Esophagus mucosa (tissue), 1 donor: ENCODE measurements around the gene AUH. TPM values are rescaled to one million over a fixed set of nuclear protein-coding genes. Genes with fewer than 3 reads are reported as not detected.
A peak's percentile ranks its signal among the peaks of the same experiment; 100 is the strongest.

Source experiments
- ATAC-seq: fragments of 200-7000 bp; cut with Tn5 transposase; one replicate; pipeline ENCODE4 v1.9.1; 2020
- total RNA-seq: library from RNA; stranded (reverse); gene quantifications from one replicate; pipeline ENCODE4 v1.2.4, GENCODE V29; 2023
- donor health status: DM: yes; HTN: yes; CAD: no.

AUH gene
- total RNA-seq, 1 donor from 2014 or later = 10.4 TPM

DNA sequence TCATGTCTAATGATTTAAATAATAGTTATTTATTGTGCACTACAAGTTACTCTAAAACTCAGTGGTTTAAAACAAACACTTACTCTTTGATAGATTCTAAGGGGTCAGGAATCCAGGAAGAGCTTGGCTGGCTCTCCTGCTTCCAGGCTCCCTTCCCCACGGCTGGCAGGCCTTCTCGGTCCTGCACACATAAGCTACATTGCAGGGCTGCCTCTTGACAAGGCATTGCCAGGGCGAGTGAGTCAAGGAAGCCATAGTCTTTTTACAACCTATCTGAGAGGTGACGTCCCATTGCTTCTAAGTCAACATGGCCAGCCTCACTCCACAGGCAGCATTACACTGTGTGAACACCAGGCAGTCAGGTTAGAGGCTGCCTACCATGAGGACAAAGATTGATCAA lies 119.8 kb downstream of the AUH start:
- no peak for ATAC-seq

DNA sequence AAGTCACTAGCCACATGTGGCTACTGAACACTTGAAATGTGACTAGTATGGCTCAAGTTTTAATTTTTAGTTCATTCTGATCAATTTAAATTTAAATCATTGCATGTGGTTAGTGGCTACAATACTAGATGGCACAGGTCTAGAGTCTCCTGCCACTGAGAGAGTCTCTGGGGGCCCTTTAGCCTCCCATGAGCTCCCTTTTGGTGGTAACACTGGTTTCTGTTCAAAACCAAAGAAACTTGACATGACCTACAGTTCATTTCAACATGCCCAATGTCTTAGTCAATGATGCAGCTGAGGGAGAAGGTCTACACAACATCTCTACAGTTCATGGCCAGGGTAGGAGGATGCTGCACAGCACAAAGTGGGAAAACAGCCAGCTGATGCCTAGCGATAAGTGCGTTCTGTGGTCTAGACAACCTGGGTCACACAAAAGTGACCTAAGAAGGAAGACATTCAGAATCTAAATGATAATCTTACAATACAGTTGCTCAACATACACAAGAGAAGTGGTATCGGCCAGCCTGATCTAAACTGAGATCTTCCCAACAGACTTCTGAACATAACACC lies 121.0 kb downstream of the AUH start:
- ATAC-seq = no peak

DNA sequence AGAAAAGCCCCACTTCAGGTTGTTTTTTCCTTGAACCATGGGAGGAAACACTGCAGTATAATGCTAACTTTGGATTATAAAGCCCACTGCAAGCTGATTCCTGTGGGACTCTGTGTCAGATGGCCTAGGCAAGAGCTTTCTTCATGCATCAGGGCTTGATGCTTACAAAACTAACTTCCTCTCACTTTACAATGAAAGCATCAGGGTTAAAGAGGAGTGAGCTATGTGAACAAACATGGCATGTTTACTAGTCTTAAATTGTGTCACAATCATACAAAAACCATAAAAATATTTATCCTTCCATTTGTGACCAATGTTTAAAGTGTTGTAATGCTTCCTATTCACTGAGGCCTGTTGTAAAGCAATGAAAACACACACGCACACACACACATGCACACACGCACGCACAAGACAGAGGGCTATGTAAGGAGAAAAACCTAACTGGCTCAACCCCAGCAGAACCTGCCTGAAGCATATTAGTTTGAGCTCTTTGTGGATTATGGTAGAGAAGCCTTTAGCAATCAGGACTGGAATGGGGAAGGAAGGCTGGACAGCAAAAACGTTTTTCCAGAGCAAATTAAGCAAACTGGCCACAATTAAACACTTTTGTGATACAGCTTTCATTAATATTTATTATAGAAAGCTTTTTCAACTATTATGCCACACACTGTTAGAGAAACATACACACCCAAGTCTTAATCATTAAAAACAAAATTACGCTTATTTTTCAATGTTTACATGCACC lies 122.2 kb downstream of the AUH start:
- ATAC-seq = no peak

DNA sequence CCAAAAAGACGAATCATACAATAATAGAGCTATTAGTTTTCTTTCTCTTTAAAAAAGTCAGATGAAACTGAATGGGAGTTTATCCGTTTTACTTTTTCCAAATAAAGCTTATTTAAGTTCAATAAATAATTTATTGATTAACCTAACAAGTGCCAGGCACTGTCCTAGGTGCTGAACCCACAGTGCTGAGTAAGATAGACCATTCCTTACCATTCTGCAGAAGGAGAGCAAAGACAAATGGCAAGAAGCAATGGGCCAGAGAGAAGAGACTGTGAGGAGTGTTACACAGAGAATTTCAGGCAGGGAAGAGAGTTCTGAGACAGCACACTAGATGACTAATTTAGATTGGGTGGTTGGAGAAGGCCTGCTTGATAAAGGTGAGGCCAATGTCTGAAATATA lies 127.2 kb downstream of the AUH start:
- ATAC-seq = no peak

DNA sequence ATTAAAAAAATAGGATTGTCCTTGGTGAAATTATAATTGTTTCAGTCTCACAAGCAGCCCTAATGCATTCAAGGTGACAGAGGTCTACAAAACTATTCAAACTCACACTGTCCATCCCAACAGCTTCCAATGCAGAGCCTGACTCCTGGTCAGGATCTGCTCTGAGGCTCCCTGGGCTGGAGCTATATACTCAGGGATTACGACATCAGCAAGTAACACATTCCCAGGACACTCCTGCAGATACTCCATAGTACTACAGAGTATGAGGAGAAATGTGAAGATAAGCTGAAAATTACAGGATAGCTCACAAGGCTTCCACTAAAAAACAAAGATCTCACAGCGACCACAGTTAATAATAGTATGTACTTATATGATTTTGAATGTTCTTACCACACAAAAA lies 130.1 kb downstream of the AUH start:
- no peak for ATAC-seq

DNA sequence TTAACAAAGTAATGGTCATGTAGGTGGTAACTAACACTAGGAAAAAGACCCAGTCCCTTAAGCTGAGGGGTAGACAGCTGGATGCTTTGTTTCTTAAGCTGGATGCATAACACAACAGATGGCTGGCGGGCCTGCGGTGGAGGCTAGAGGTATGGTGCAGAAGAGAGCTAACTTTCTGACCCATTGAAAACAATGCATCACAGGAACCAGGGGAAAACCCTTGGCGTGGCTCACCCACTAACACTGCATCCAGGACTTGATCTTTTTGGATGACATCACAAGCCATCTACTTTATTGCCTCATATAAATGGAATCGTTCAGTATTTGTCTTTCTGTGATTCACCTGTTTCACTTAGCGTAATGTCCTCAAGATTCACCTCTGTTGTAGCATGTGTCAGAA lies 138.7 kb downstream of the AUH start:
- ATAC-seq = peak; percentile 60

DNA sequence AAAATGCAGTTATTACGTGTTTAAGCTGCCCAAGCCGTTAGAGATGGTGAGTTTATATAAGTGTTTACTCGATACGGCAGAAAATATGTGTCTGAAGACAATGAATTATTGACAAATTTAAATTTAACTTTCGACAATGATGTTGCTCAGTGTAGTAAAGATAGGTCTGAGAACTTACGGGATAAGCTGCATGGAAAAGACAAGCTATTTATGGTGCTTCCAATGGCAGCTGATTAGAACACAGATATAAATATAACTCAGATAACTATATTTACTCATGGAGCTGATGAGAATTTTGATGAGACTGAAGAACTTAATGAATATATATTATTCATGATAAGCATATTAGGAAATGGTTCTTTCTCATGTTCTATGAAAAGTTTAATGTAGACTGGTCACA lies 139.3 kb downstream of the AUH start:
- ATAC-seq = no peak

DNA sequence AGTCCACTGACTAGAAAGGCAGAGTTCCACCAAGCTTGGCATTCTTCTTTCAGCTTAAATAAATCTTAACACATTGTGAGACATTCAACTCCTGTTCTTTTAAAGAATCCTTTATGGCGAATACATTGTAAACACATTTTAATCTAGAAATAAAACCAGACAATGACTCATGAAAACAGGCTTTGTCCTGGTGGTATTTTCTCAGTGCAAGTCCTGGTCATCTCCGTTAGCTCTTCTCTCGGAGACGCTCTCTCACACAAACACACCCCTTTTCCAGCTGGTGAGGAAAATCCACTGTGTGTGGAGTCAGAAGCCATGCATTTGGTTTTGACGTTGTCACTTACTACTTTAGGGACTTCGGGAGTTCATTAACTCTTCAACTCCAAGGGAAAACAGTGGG lies 140.4 kb downstream of the AUH start:
- ATAC-seq = no peak

DNA sequence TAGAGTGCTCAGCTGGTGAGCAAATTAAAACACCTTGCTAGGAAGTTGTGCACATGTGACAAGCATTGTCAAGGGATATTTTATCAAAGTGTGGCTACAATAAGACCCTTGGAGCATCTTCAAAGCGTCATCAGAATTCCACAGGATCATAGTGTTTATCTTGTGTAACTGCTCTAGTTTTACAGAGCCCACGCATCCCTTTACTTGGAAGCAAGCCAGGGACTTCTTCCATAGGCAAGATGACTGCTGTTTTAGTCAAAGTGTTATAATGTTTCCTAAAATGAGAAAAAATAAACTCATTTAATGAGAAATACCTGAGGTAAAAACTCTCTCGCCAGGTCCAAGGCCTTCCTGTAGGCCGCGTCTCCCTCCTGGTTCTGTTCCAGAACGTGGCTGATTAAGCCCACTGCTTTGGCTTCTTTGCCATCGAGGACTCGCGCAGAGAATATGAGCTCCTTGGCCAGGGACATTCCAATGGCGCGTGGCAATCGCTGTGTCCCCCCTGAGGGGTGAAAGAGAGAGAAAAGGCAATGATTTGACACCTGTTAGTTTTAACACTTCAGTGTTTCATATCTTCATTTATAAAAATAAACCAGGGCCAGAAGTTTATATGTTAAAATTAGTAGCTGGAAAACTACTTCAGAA lies 141.1 kb downstream of the AUH start:
- no peak for ATAC-seq

DNA sequence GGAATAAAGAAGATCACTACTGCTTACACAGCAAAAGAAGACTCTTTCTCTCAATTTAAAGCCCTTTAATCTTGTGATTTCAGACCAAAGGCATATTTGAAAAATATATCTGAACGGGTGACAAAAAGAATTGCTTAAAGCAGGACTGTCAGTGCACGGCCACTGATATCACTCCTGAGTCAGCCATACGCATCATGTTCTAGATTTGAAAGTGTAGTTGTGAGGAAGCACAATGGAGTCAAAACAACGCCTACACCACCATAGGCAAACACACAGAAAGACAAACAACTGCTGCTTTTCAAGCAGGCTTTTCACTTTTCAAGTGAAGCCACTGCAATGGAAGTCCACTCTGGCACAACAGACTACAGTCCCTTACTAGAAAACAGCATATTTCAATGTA lies 141.7 kb downstream of the AUH start:
- ATAC-seq = no peak

DNA sequence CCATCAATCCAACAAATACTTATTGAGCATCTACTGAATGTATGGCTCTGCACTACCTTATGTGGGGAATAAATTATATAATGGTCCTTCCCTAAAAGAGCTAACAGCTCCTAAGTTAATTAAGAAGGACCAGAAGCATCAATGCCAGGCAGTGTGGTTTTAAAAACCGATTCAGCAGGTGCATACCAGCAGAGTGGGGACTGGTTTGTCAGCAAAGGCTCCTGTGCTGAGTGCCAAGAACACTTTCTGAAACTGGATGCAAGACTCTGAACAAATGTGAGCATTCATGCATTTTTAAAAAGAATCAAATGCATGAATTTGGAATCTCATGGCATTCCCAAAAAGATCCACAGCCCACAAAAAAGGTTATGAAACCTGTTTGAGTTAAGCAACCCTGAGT lies 142.2 kb downstream of the AUH start:
- no peak for ATAC-seq

DNA sequence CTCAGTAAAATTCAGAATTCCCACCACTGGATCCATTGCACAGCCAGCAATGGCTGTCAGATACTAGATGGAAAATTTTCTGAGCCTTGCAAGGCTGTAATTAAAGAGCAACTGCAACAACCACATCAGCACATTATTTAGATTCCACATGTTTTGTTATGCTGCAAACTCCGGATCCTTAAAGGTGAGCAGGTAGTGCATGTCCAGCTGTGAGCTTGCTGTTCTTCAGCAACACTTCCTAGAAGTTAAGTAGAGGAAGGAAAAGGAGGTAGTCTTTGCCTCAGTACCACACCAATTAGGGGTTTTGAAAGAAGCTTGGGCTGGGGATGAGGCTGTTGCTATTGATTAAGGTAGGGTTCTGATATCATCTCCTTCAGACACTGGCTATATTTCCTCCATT lies 144.3 kb downstream of the AUH start:
- ATAC-seq = no peak

DNA sequence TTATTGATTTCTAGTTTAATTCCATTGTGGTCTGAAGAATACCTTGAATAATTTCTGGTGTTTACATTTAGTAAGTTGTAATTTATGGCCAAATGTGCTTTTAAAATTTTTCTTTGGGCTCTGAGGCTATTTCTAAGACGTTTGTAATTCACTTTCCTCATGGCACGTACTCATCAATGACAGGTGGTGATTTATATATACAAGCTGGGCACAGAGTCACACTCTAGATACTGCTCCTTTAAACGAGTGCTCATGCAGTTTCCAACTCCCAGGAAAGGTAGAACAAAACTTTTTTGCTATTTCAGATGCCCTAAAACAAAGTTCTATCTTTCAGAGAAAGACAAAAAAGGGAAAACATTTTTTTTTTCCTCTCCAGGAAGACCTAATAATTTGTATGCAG lies 146.9 kb downstream of the AUH start:
- no peak for ATAC-seq

DNA sequence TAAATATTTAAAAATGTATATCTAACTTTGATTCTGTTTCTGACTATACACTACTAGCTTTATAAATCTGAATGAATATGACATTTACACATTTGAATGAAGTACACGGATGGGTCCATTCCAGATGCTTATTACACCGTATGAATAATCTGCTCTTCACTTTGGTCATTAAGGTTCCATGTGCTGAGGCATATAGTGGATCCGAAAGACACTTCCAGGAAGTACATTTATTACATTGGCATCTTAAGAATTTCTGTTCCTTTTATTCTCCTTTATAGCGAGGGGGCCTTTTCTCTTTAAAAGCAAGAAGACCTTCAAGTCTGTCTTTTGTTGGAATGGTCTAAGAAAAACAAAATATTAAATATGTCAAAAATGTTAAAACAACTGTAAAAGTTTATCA lies 147.6 kb downstream of the AUH start:
- ATAC-seq = no peak

DNA sequence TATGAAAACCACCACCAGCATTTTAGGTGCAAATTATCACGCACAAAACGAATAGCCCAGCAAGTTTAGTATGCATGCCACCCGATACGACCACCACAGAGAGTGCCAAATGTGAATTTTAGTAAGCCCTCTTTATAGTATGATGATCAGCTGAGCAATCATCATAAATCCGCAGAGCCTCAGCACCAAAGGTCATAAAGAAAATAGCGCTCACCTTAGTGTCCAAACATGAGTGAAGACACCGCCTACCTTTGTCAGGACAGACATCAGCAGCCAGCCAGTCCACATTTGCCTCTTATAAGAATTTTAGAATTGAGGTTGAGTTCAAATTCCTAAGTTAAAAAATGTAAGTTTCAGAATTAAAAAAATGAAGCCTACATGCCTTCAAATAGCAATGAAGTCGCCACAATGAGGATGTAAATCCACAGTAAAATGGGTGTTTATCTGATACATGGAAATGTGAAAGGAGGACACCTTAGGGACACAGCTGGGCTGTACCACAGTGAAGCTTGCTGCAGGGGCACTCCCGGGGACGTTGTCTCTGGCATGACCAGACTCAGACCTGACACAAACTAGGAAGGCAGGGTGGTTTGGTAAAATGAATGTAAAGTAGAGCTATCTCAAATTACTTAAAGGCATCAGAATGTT lies 149.0 kb downstream of the AUH start:
- no peak for ATAC-seq

DNA sequence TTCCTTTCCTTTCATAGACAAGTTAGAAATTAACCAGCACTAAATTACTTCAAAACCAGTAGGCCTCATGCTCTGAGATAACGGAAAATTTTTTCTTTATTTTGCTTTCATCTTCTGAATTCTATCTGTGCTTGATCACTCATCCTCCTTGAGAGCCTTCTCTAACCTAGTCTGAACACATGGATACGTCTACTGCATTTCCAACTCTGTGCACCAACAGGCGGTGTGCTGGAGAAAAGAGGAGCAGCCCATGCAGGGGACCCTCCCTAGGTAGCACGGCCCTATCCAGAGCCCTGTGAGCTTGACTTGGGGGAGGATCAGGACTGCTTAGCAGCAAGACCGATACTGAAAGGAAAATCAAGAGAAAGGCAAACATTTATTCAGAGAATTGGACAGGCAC lies 149.8 kb downstream of the AUH start:
- ATAC-seq = no peak

DNA sequence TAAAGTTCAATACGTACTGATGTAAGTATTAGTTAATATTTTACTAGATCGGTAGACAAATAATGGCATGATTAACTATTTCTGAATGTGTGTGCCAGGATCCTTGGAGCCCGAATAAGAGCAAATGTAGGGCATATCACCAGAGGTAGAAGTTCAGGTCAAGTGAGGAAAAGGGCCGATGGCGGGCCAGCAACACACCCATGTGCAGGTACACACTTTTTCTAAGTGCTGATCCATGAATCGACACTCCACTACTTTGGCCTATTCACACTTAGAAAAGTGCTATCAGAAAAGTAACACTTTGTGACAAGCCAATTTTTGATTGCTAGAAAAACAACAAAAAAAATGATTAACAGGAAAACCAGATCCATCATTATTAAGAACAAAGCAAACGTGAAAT lies 150.3 kb downstream of the AUH start:
- no peak for ATAC-seq

DNA sequence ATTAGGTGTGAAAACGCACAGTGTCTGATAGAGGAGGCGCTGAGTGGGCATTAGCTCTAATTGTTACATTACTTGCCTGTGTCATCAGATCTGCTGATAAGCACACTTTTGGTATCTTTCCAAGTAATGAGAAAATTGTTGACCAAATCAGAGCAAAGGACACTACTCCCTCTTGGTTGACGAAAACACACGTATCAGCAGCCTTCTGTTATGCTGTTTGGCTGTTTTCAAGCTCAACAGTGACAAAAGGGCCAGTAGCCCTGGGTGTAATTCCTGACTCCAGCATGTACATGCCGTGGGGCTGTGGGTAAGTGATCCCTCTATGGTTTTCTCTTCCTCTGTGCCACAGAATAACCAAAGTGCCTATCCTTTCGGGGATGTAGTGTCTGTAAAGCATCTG lies 151.4 kb downstream of the AUH start:
- no peak for ATAC-seq

DNA sequence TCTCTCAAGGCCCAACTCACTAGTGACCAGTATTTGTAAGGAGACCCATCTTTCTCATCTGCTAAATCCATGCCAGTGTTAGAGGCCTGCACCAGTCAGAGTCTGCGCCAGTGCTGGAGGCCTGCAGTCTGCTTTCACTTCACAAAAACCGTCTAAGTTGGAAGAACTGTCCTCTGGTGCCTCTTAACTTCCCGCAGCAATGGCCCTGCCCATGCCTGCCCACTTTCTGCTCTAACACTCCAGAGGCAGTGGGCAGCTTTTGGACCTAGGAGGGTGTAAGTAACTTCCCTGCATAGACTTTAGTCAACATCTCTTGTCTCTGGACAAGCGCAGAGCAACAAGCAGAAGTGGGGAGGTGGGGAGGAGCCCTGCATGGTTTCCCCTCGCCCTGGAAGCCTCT lies 152.9 kb downstream of the AUH start:
- ATAC-seq = peak; percentile 19

DNA sequence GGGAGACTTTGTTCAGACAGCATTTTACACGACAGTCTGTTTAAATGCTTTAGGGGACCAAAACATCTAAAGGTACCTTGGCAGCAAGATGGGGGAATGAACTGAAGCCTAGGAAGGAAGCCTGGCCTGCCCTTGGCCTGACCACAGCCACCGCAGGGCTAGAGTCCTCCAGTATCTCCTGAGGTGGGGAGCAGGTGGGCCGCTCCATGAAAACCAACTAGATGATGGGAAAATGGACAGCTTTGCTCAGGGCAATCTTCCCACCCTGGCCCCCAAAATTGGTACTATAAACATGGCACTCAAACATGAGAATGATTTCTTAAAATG lies 153.3 kb downstream of the AUH start:
- peak; percentile 9 for ATAC-seq

DNA sequence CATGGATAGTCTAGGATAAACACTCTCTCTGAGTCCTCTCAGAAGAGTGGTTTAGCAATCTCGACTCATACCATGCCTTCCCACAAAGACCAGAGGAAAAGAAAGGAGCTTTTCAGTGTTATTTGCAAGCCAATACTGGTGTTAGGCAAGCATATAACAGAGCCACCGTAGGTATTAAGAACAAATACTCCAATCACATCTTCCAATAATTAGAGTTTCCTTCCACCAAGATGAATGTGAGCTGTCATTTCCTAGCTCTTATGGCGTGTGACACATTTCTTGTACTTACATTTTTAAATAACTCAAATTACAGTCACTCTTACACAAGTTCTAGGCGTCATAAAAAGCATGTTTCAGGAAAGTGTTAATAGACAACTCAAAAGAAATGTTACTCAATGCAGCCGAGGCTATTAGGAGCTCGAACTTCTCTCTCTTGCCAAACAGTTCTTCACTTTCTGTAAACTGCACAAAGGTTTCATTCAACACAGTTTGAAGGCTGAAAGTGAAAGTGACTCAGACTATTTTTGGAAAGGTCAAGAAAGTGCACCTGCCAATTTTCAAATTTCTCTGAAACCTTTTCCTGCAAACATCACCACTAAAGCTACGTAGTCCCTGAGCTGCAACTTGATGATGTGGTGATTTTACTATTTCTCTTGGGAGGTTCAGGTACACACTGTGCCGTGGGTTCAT lies 153.8 kb downstream of the AUH start:
- ATAC-seq = peak; percentile 74

DNA sequence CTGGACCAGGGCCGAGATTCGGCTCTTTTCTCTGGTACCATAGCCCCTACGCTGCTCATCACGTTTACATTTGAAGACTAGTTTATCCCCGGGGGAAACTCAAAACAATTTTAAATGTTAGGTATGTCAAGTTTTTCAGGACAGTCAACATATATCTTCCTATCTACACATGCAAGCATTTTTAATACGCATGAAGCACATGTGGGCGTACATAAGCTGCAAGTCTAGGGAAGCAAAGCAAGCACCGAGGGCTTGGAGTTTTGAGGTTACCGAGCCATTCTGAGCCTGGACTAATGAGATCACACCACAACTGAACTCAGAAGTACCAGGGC lies 154.4 kb downstream of the AUH start:
- no peak for ATAC-seq

DNA sequence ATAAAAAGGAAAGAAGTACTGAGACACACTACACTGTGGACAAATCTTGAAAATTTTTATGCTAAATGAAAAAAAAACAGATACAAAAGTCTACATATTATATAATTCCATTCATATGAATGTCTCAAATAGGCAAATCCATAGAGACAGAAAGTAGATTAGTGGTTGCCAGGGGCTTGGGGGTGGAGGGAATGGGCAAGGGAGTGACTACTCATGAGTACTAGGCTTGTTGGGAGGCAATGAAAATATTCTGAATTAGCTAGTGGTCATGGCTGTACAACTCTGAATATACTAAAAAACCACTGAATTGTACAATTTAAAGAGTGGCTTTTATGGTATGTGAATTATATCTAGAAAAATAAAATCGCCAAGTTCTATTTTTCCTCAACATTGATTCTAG lies 154.9 kb downstream of the AUH start:
- ATAC-seq = no peak
